CMK (cell line): ENCODE results near the gene CLIC3.

ENCODE experiments used
- DNase-seq: peaks from one replicate; pipeline ENCODE4 v3.0.0-alpha.2; 2010; ENCODE audit warnings: low read depth

Gene CLIC3

DNA sequence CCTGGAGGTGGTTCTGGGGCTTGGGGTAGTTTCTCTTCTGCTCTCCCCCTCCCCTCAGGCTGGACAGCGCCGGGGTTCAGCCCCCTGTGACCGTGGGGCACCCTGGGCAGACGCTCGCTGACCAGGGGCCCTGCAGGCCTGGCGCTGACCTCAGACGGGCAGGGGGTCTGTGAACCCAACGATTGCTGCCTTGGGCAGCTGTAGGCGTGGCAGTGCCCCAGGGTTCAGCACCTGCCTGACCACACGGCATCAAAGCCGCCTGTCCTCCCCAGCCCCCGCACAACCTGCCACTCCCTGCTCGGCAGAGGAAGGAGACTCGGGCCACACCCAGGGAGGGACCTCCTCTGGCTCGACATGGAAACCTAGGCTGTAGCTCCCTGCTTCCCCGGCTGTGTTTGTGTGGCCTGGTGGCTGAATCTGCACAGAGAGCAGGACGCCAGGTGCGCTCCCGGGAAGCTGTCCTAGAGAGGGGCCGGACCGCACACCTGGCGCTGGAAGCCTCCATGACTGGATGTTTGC lies 32.1 kb downstream of the CLIC3 start:
- DNase-seq: no peak

DNA sequence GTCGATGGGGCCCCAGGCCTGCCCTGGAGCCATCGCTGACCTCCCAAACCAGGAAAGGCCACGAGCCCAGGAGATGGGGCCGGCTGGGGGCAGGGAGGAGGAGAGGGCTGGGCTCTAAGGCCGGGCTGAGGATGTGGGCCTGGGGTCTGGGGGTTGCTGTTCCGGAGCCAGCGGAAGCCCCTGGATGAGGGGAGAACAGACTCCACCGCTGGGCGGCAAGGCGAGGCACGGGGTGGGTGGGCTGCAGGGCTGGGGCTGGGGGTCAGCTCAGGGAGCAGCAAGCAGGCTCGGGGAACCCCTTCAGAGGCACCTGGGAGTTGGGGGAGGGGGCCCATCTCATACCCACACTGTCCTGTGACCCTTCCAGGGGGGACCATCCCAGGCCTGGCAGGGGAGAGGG lies 32.6 kb downstream of the CLIC3 start:
- no peak for DNase-seq

DNA sequence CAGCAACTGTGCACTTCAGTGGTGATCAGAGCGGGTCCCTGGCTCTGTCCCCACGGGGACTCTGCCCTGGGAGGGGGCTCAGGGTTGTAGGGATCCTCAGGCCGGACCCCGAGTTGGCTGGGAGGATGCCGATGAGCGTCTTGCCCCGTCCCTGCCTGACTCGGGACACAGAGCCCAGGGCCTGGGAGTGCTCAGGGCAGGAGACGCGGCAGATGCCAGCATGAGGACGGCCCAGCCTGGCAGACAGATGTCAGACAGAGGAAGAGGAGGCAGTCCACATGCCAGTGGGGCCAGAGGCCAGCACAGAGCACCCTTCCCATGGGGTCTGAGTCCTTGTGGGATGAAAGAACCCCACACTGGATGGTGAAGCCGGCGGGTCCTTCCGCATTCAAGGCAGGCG lies 33.0 kb downstream of the CLIC3 start:
- no peak for DNase-seq

DNA sequence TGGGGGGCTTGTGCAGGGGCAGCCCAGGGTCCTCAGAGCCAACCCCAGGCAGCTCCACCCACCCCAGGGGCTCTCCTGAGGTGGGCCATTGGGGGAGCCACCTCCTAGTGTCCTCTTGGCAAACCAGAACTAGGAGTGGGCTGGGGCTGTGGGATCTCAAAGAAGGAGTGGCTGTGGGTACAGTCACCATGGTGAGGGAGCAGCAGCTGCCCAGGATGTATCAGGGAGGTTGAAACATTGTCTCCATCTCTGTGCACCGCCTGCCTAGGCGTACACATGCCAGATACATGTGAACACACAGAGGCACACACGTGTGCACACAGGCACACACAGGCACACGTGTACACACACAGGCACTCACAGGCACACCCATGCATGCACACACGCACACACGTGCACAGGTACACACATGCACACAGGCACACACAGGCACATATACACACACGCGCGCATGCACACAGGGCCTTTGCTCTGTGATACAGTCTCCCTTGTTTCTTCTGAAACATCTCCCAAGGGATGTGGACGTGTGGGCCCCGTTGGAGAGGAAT lies 33.6 kb downstream of the CLIC3 start:
- no peak for DNase-seq

DNA sequence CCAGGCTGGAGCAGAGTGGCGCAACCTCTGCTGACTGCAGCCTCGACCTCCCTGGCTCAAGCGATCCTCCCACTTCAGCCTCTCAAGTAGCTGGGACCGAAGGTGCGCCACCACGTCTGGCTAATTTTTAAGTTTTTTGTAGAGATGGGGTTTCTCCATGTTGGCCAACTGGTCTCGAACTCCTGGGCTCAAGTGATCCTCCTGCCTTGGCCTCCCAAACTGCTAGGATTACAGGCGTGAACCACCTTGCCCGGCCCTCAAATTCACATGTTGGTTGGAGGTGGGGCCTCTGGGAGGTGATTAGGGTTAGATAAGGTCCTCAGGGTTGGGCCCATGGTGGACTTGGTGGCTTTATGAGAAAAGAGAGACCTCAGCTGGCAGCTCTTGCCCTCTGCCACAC lies 34.2 kb downstream of the CLIC3 start:
- DNase-seq: no peak

DNA sequence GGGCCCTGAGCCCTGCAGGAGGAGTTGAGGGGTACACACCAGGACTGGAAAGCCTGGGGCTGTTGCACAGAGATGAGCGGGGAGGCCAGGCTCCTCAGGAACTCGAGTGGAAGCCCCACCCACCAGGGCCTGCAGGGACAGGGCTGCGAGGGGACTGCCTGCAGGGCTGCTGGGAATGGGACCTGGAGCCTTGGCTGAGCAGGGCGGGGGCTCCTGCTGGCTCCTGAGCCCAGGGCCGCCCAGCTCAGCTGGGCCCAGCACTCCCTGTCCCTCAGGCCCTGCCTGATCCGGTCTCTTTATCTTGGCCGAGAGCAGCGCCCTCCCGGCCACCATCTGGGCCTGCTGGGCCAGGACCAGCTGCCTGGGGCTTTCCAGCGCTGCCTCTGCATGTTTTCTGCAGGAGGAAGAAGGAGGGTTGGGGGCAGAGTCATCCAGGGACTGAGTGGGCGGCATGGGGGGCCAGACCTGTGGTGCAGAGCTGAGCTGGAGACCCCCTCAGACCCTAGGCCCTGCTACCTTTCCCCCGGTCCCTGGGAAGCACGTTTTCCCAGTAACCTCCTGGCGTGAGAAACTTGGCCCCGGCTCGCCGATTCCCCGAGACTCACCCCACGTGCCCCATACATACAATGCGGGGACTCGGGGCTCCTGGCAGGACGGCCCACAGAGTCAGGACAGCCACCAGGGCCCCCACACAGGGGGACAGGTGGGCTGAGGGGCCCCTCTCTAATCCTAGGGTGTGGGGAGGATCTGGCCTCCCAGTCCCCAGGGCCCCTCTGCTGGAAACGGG lies 34.9 kb downstream of the CLIC3 start:
- DNase-seq: no peak

DNA sequence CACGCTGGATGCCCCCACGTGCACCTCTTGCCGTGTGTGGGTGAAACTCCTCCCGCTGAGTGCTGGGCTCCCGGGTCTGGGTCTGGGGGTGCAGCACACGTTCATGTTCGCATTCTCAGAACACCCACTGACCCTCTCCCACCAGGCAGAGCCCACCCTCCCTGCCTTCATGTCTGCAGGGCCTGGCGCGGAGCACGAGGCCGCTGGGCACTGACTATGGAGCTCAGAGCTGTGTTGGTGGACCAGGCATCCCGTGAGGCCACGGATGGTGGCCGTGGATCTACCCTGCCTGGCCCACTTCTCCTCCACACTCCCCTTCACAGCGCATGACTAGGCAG lies 35.5 kb downstream of the CLIC3 start:
- no peak for DNase-seq

DNA sequence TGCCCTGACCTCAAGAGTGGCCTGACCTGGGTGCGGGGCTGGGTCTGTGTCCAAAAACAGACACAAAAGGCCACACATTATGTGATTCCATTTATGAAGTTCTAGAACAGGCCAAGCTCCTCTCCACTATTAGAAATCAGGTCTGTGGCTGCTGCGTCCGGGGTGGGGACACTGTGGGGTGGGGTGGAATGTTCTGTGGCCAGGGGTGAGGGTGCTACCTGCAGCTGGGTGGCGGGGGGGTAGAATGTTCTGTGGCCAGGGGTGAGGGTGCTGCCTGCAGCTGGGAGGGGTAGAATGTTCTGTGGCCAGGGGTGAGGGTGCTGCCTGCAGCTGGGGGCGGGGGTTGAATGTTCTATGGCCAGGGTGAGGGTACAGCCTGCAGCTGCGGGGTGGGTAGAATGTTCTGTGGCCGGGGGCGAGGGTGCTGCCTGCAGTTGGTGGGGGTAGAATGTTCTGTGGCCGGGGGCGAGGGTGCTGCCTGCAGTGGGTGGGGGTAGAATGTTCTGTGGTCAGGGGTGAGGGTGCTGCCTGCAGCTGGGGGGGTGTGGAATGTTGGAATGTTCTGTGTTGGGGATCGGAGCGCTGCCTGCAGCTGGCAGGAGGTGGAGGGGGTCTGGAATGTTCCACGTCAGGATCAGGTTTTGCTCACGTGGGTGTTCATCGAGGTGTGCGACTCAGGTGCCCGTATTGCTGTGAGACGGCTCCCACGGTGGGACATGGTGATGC lies 36.0 kb downstream of the CLIC3 start:
- no peak for DNase-seq

DNA sequence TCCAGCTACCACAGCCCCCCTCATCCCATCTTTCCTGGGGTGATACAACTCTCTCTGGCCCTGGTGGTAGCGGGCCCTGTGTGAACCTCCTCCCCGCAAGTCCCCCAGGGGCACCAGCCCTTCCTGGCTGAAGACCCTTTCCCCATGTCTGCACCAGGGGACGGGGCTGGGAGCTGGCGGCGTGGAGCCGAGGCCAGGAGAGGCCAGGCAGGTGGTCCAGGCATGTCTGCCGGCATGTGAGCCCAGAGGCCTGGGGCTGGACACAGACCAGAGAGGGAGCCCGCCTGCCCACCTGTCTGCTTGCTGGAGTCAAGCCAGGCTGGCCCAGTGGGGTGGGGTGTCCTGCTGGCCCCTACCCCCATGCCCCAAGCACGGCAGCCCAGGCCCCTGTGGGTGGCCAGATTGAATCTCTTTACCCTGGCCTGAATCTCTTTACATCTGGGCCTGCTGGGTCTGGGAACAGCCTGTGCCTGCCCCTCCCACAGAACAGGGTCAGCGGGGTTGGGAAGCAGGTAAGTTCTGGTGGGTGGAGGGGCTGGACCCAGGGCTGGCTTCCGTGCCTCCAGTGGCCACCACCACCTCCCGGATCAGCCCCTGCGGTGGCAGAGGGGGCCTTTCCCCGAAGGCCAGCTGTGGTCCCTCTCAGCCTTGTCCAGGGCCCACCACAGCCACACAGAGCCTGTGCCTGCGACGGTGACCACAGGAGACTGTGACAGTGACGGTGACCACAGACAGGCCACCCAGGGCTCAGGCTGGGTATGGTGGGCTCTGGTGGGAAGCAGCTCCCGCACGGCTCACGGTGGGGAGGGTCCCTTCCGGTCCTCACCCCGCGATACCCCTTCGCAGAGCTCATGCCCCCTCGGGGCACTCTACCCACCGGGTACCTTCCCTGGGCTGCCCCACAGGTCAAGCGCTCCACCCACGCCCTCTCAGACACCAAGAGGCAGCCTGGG lies 37.2 kb downstream of the CLIC3 start:
- DNase-seq: no peak

DNA sequence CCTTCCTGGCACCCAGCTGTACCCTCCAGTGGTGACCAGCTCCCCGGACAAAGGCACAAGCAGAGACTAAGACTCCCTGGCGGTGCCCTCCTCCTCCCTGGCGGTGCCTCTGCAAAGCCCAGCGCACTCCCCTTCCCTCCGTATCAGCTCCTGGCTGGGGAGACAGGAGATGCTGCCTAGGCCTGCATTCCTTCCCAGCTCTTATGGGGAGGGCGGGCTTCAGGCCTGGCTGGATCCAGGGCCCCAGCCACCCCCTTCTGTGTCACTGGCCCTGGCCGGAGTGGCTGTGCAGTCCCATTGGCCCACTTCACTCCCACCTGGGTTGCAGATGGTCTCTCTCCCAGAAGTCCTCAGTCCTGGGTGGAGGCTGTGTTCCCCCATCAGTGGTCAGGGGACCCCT lies 37.9 kb downstream of the CLIC3 start:
- no peak for DNase-seq

DNA sequence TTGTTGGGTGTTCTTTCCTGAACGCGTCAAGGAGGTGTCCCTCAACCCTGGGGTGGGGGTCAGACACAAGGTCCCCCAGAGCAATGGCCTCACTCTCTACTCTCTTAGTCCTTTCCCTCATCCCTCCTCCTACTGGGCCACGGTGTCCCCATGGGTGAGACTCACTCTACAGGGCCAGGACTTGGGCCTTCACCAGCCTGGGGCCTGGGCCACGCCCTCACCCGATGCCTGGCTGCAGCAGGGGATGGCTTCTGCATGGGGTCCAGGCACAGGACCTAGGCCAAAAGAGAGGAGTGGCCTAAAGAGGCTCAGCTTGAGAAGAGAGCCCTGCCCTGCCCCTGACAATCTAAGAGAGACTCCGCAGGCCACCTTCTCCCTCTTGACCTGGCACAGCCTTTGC lies 38.5 kb downstream of the CLIC3 start:
- DNase-seq: no peak

DNA sequence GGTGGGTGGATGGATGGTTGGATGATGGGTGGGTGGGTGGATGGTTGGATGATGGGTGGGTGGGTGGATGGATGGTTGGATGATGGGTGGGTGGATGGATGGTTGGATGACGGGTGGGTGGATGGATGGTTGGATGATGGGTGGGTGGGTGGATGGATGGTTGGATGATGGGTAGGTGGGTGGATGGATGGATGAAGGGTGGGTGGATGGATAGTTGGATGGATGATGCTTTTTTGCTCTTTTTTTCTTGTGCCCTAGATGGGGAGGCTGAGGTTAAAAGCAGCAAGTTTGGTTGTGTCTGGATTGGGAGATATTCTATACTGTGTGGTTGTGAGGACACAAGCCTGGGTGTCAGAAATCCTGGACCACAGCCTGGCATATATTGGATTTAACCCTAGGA lies 38.9 kb downstream of the CLIC3 start:
- no peak for DNase-seq

DNA sequence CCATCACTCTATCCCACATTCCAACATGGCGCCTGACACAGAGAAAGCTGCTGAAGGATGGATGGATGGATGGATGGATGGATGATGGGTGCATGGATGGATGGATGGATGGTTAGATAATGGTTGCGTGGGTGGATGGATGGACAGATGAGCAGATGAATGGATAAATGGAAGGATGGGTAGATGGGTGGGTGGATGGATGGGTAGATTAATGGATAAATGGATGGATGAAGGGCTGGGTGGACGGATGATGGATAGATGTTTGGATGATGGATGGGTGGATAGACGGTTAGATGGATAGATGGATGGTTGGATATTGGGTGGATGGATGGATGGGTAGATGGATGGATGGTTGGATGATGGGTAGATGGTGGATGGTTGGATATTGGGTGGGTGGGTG lies 39.8 kb downstream of the CLIC3 start:
- no peak for DNase-seq

DNA sequence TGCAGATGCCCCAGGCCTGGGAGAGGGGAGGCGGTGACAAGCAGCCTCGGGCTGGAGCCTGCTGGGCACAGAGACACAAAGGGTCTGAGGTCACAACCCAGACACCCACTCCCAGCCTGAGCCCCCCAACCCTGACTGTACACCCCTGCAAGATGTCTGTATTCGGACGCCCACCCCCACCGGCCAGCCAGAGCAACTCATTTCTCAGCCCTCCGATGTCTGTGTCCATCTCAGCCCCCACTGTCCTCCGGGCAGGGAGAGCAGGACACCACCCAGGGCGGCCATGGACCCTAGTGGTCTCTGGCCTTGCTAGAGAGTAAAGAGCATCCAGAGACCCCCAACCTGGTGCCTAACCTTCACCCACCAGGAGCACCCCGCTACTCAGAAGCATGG lies 40.4 kb downstream of the CLIC3 start:
- DNase-seq: no peak

DNA sequence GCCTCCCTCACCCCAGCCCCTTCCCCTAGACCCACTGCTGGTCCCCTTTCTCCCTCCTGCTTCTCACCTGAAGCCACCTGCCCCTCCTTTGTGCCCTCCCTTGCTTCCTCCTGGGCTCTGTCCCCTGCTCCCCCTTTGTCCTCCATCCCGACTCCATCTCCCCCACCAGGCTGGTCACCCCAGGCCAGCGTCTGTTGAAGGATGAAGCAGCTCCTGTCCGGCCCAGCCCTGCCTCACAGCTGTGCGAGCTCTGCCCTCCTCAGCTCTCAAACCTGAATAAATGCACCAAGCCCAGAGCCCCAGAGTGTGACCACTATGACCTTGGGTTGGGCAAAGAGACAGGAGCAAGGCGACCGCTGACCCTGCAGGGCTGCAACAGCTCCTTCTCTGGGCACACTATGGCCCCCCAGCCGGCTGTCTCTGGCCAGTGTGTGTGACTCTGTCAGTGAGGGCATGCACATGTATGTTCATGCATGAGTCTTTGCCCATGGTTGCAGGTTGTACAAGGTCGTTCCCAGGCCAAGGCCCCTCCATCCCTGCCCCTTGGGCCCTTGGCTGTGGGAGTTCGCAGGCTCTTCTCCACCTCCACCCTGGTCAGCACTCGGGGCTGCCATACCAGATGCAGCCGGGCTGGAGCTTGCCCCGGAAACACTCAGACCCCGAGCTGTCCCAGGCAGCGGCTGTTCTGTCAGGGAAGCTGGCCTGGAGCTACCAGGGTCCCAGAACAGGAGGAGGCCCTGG lies 41.0 kb downstream of the CLIC3 start:
- no peak for DNase-seq

DNA sequence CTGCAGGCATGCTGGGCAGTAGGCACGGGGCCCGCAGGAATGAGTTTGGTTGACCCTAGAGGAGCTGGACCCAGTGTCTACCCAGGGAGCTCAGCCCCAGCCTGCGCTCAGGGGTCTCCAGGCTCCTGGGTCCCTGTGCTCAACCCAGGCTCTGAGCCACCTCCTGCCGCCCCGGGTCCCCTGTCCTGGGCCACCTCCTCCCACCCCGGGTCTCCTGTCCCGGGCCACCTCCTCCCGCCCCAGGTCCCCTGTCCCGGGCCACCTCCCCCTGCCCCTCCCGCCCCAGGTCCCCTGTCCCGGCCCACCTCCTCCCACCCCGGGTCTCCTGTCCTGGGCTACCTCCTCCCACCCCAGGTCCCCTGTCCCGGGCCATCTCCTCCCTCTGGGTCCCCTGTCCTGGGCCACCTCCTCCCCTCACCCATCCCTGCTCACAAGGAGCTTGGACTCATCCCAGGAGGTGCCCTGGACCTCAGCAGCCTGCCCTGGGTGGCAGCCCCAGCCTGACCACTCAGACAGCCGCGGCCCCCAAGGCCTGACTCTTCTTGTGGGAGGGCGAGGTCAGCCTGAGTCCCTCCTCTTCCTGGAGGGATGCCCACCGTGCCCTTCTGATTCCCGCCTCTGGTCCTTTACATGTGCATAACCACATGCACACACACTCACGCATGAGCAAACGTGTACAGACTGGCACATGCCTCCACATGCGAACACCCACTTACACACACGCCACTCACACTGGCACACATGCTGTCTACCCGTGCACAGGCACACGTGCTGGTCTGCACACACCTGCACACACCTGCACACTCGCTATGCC lies 41.9 kb downstream of the CLIC3 start:
- DNase-seq: no peak

DNA sequence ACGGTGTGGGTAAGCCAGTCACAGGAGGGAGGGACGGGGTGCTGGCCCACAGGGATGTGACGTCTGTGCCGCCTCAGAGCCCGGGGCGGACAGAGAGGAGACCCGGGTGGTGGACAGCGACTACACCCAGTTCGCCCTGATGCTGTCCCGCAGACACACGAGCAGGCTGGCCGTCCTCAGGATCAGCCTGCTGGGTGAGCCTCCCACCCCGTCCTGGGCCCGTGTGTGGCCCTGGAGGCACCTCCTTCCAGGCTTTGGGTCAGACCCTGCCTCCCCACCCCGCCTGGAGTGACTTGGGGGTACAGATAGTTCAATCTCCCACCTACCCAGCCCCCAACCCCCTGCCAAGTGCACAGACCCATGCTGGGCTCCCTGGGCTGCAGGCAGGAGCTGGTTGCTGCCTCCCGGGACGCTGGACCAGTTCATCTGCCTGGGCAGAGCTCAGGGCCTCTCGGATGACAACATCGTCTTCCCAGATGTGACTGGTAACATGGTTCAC lies 42.5 kb downstream of the CLIC3 start:
- DNase-seq: no peak

DNA sequence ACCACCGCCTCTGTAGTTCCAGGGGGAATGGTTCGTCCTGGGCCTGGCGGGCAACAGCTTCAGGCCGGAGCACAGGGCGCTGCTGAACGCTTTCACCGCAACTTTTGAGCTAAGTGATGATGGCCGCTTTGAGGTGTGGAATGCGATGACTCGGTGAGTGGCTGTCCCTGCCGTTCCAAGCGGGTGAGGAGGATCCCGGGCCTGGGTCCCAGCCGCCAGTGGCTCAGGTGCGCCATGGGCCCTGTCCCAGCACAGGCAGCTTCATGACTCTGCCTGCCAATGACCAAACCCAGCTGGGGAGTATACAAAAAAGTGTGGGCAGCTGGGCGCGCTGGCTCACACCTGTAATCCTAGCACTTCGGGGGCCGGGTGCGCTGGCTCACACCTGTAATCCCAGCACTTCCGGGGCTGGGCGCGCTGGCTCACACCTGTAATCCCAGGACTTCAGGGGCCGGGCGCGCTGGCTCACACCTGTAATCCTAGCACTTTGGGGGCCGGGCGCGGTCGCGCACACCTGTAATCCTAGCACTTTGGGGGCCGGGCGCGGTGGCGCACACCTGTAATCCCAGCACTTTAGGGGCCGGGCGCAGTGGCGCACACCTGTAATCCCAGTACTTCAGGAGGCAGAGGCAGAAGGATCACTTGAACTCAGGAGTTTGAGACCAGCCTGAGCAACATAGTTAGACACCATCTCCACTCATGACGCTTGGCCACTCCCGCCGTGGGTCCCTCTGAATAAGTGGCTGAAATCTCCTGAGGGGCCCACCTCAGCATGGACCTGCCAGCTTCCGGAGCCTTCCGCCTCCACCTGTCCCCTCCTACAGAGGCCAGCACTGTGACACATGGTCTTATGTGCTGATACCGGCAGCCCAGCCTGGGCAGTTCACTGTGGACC lies 43.2 kb downstream of the CLIC3 start:
- no peak for DNase-seq

DNA sequence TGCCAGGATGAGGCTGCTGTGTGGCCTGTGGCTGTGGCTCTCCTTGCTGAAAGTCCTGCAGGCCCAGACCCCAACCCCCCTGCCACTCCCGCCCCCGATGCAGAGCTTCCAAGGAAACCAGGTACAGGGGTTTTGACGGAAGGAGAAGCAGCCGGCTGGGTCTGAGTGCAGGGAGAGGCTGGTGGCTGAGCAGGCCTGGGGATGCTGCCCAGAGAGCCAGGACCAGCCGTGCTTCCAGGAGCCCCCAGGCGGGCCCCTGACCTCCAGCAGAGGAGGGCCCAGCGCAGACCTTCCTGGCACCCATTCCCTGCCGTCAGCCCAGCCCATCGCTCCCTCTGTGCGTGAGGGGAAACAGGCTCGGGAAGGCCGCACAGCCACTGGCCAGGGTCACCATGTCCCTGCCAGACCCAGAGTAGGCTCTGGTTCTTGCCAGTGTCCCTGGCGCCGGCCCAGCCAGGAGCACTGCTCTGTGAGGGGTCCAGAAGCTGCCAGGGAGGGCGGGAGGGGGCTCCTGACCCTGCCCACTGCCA lies 44.0 kb downstream of the CLIC3 start:
- DNase-seq: no peak
